LNCAP (cell line): Measurements from ENCODE around the gene RPGRIP1L.

ENCODE experiments used
- CTCF ChIP-seq: fragments of 450-650 bp; IDR thresholded peaks from 2 replicates; pipeline ENCODE4 v1.5.1; 2017; ENCODE audit warnings: mild to moderate bottlenecking

The RPGRIP1L gene

GRCh38 chr16:53703590-53704444 lies at the start of gene RPGRIP1L, which contains the start of gene FTO:
Gene RPGRIP1L, minus strand, starts transcription at chr16:53703859. Its CDS starts 3,136 bp downstream, at chr16:53700723.
Gene FTO, plus strand, starts transcription at chr16:53704156.
- no peak for TF ChIP-seq CTCF

- no peak for TF ChIP-seq CTCF
Measured at GRCh38 chr16:53753431-53753830, 49.8 kb upstream of the RPGRIP1L start.

DNA sequence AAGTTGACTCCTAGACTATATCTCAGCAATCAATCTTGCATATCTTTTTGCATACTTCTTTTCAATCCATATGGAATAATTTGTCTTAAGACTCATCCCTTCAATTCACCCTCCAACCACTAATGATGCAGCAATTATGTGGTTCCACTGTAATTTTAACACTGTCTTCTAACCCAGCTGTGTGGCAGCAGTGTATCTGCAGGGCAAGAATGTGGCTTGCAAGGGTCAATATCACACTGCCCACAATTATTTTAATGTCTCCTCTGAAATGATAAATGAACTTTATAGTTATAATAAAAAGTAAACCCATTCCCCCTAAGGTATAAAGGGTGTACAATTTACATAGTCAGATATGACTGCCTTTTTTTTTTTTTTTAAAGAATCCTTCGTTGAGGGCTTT lies 48.9 kb upstream of the RPGRIP1L start:
- TF ChIP-seq CTCF, result no peak

DNA sequence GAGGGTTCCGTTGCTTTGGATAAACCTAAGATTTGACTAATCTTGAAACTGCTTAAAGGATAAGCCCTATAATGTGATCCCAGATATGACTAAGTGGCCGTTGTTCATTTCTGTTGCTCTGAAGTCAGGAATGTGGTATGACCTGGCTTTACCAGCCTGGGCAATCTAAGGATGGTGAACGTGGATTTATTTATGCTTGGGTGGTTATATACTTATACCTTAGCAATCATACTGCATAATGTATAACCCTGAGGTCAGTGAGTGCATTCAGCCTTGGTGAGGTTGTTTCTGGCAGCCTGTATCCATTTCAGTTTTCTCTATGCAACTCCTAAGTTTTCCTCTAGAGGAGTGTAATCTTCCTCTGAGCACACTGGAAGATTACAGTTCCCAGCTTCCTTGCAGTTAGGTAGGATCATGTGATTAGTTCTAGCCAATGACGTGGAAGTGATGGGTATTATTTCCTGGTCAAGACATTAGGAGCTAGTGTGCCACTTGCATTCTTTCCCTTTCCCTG lies 42.2 kb upstream of the RPGRIP1L start:
- no peak for TF ChIP-seq CTCF

- TF ChIP-seq CTCF, result no peak
Measured at GRCh38 chr16:53745086-53745485, 41.4 kb upstream of the RPGRIP1L start.

DNA sequence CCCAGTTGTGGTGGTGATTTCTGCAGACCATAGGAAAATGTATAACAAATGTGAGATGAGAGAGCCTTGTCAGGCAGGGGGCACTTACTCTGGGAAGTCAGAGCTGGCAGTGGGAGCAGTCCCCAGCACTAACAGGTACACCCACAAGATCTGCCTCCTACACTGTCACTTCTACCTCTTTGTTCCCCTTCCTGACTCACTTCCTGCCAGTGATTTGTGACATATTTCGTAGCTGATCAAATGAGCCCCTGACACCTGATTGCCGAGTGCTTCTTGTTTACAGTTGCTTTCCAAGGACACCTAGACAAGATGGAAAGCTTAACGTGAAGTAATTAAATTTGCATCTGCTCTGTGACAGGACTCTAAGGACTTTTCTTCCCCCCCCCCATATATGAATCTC lies 40.8 kb upstream of the RPGRIP1L start:
- no peak for TF ChIP-seq CTCF

GRCh38 chr16:53743149-53743566 lies 39.5 kb upstream of the RPGRIP1L start:
- TF ChIP-seq CTCF, result peak; percentile 74
